WTC11 (cell line): Measurements from ENCODE around the gene PTCSC3. TPM values are rescaled to one million over a fixed set of nuclear protein-coding genes. Genes with fewer than 3 reads are reported as not detected.

Experiments
- ATAC-seq: fragments of 200-7000 bp; cut with Tn5 transposase; 2 replicates; pipeline ENCODE4 v1.10.0; 2021; ENCODE audit warnings: mild to moderate bottlenecking, moderate library complexity
- CTCF ChIA-PET: fragments of 300-600 bp; sonication (Branson Sonifier 250); formaldehyde crosslinking; loops from one replicate; lab custom pipeline; 2021; ENCODE audit warnings: antibody characterized with exemption; lab: Charles Lee
- POLR2A ChIA-PET: fragments of 350-600 bp; sonication (Branson Sonifier 250); formaldehyde crosslinking; loops from one replicate; lab custom pipeline; 2021; ENCODE audit warnings: antibody characterized with exemption; lab: Charles Lee
- DNase-seq: peaks from one replicate; pipeline ENCODE4 v3.0.0; 2021; ENCODE audit warnings: low spot score
- H3K27ac Mint-ChIP-seq: 2 replicates; pipeline ENCODE4 v1.8.0; 2021; ENCODE audit warnings: mixed read lengths
- H3K27me3 Mint-ChIP-seq: 2 replicates; pipeline ENCODE4 v1.8.0; 2021; ENCODE audit warnings: low read depth, mild to moderate bottlenecking, moderate library complexity, mixed read lengths
- H3K36me3 Mint-ChIP-seq: 2 replicates; pipeline ENCODE4 v1.8.0; 2021; ENCODE audit warnings: mixed read lengths
- H3K4me1 Mint-ChIP-seq: 2 replicates; pipeline ENCODE4 v1.8.0; 2022; ENCODE audit warnings: mixed read lengths
- H3K4me3 Mint-ChIP-seq: 2 replicates; pipeline ENCODE4 v1.8.0; 2021; ENCODE audit warnings: mild to moderate bottlenecking, moderate library complexity, mixed read lengths
- H3K9me3 Mint-ChIP-seq: 2 replicates; pipeline ENCODE4 v1.8.0; 2021; ENCODE audit warnings: mixed read lengths
- CBFB ChIP-seq: sonication (generic); formaldehyde crosslinking; IDR thresholded peaks from 2 replicates; pipeline ENCODE4 v1.8.1; 2022; ENCODE audit warnings: mild to moderate bottlenecking, low read depth, missing genetic modification reagents
- CDX4 ChIP-seq: fragments of 250-450 bp; sonication (Bioruptor Pico); IDR thresholded peaks from 2 replicates; pipeline ENCODE4 v1.9.0; 2021; ENCODE audit warnings: moderate library complexity, mild to moderate bottlenecking, inconsistent platforms, borderline replicate concordance
- E2F1 ChIP-seq: sonication (generic); formaldehyde crosslinking; IDR thresholded peaks from 2 replicates; pipeline ENCODE4 v1.8.0; 2022; ENCODE audit warnings: mild to moderate bottlenecking, missing genetic modification reagents
- ELF4 ChIP-seq: sonication (generic); formaldehyde crosslinking; IDR thresholded peaks from 2 replicates; pipeline ENCODE4 v1.8.1; 2022; ENCODE audit warnings: low read depth, mild to moderate bottlenecking, moderate library complexity, missing genetic modification reagents
- EMX1 ChIP-seq: fragments of 250-450 bp; sonication (Bioruptor Pico); IDR thresholded peaks from 2 replicates; pipeline ENCODE4 v1.8.0; 2021; ENCODE audit warnings: mild to moderate bottlenecking
- ESRRA ChIP-seq: sonication (generic); formaldehyde crosslinking; IDR thresholded peaks from 2 replicates; pipeline ENCODE4 v1.8.1; 2022; ENCODE audit warnings: mild to moderate bottlenecking, missing genetic modification reagents, borderline replicate concordance
- ETV6 ChIP-seq: sonication (generic); formaldehyde crosslinking; IDR thresholded peaks from 2 replicates; pipeline ENCODE4 v1.8.1; 2022; ENCODE audit warnings: mild to moderate bottlenecking, missing genetic modification reagents
- FOXK1 ChIP-seq: sonication (generic); formaldehyde crosslinking; IDR thresholded peaks from 2 replicates; pipeline ENCODE4 v1.8.0; 2022; ENCODE audit warnings: mild to moderate bottlenecking, moderate library complexity, missing genetic modification reagents
- HMGA2 ChIP-seq: fragments of 250-450 bp; sonication (Bioruptor Pico); IDR thresholded peaks from 2 replicates; pipeline ENCODE4 v1.4.0; 2021; ENCODE audit warnings: mild to moderate bottlenecking, moderate library complexity
- NFYB ChIP-seq: sonication (generic); formaldehyde crosslinking; conservative IDR thresholded peaks from 2 replicates; pipeline ENCODE4 v1.8.0; 2022; ENCODE audit warnings: low read depth, missing genetic modification reagents
- OVOL2 ChIP-seq: fragments of 250-450 bp; sonication (Bioruptor Pico); IDR thresholded peaks from 2 replicates; pipeline ENCODE4 v1.9.0; 2021; ENCODE audit warnings: mild to moderate bottlenecking, borderline replicate concordance
- RELA ChIP-seq: sonication (generic); formaldehyde crosslinking; IDR thresholded peaks from 2 replicates; pipeline ENCODE4 v1.8.1; 2022; ENCODE audit warnings: missing genetic modification reagents, mild to moderate bottlenecking, borderline replicate concordance
- RORB ChIP-seq: fragments of 250-450 bp; sonication (Bioruptor Pico); IDR thresholded peaks from 2 replicates; pipeline ENCODE4 v1.9.0; 2021; ENCODE audit warnings: mild to moderate bottlenecking
- STAT6 ChIP-seq: sonication (generic); formaldehyde crosslinking; conservative IDR thresholded peaks from 2 replicates; pipeline ENCODE4 v1.8.1; 2023; ENCODE audit warnings: mild to moderate bottlenecking, low read depth, missing genetic modification reagents, moderate library complexity
- TEAD4 ChIP-seq: sonication (generic); formaldehyde crosslinking; IDR thresholded peaks from 2 replicates; pipeline ENCODE4 v1.8.0; 2022; ENCODE audit warnings: mild to moderate bottlenecking, missing genetic modification reagents
- USF2 ChIP-seq: sonication (generic); formaldehyde crosslinking; IDR thresholded peaks from 2 replicates; pipeline ENCODE4 v1.8.1; 2023; ENCODE audit warnings: mild to moderate bottlenecking, missing genetic modification reagents, moderate library complexity
- ZBTB43 ChIP-seq: sonication (generic); formaldehyde crosslinking; IDR thresholded peaks from 2 replicates; pipeline ENCODE4 v1.8.1; 2023; ENCODE audit warnings: mild to moderate bottlenecking, missing genetic modification reagents
- ZNF219 ChIP-seq: sonication (generic); formaldehyde crosslinking; IDR thresholded peaks from 2 replicates; pipeline ENCODE4 v1.8.0; 2023; ENCODE audit warnings: missing genetic modification reagents, mild to moderate bottlenecking, borderline replicate concordance
- ZNF232 ChIP-seq: sonication (generic); formaldehyde crosslinking; IDR thresholded peaks from 2 replicates; pipeline ENCODE4 v1.8.0; 2022; ENCODE audit warnings: mild to moderate bottlenecking, missing genetic modification reagents
- ZNF263 ChIP-seq: sonication (generic); formaldehyde crosslinking; IDR thresholded peaks from 2 replicates; pipeline ENCODE4 v1.8.1; 2022; ENCODE audit warnings: low read depth, mild to moderate bottlenecking, moderate library complexity, missing genetic modification reagents
- ZNF425 ChIP-seq: fragments of 250-450 bp; sonication (Bioruptor Pico); conservative IDR thresholded peaks from 2 replicates; pipeline ENCODE4 v1.9.0; 2021; ENCODE audit warnings: mild to moderate bottlenecking
- ZSCAN18 ChIP-seq: fragments of 250-450 bp; sonication (Bioruptor Pico); IDR thresholded peaks from 2 replicates; pipeline ENCODE4 v2.1.2; 2022; ENCODE audit warnings: mild to moderate bottlenecking, moderate library complexity
- total RNA-seq: library from RNA; stranded (reverse); gene quantifications from 3 replicates; pipeline ENCODE4 v1.2.3, GENCODE V29; 2021

Gene PTCSC3
- total RNA-seq, 1 experiment from 2014 or later = not detected

- TF ChIP-seq USF2 (CRISPR knock-in tag) (no peak), ETV6 (CRISPR knock-in tag) (no peak), OVOL2 (CRISPR knock-in tag) (no peak)
Measured at GRCh38 chr14:36134038-36134437, 42.5 kb downstream of the PTCSC3 start (continued).

GRCh38 chr14:36132826-36133225 lies 43.7 kb downstream of the PTCSC3 start:
- CTCF ChIA-PET = no interaction called here
- Mint-ChIP-seq H3K9me3 (0 out of 2 replicates have a peak, but pooled peaks cover 3% of the 10 kb centered on the region), H3K27ac (no peak overlapping the region), H3K4me1 (peaks cover 13% of the 10 kb centered on the region), H3K27me3 (no peaks in the 10 kb centered on the region), H3K4me3 (no peak overlapping the region), H3K36me3 (no peaks in the 10 kb centered on the region)
- TF ChIP-seq RORB (CRISPR knock-in tag) = no peak
- no peak for TF ChIP-seq ZNF219 (CRISPR knock-in tag)
- TF ChIP-seq TEAD4 = no peak
- ATAC-seq (no peak), DNase-seq (no peak)
- POLR2A ChIA-PET = no interaction called here

GRCh38 chr14:36130186-36130585 lies 46.3 kb downstream of the PTCSC3 start:
- H3K36me3 Mint-ChIP-seq = peaks cover under 1% of the 10 kb centered on the region; the same call in 1 of the 2 replicates
- H3K27me3 Mint-ChIP-seq = no peaks in the 10 kb centered on the region; the same call in 1 of the 2 replicates
- peaks cover 13% of the 10 kb centered on the region for H3K9me3 Mint-ChIP-seq
- no peak overlapping the region for H3K27ac Mint-ChIP-seq
- ATAC-seq (no peak), DNase-seq (no peak)
- ChIA-PET CTCF (interaction anchor here (0.7 kb wide), 1 partner anchor 424 kb away, joined by 3 read pairs; no protein-coding TSS in a partner anchor), POLR2A (no interaction called here)
- H3K4me3 Mint-ChIP-seq = no peak overlapping the region
- TF ChIP-seq ZNF263 (CRISPR knock-in tag) = no peak
- TF ChIP-seq ZSCAN18 (CRISPR knock-in tag) = no peak
- no peak for TF ChIP-seq ZNF232 (CRISPR knock-in tag)
- TF ChIP-seq ZBTB43 (CRISPR knock-in tag) = no peak
- TF ChIP-seq STAT6 = no peak
- no peak for TF ChIP-seq RELA
- no peak for TF ChIP-seq ELF4 (CRISPR knock-in tag)
- no peak for TF ChIP-seq EMX1 (CRISPR knock-in tag)
- TF ChIP-seq HMGA2 (CRISPR knock-in tag) = no peak
- TF ChIP-seq NFYB (CRISPR knock-in tag) = no peak
- no peak for TF ChIP-seq ESRRA (CRISPR knock-in tag)
- TF ChIP-seq E2F1 (CRISPR knock-in tag) = no peak
- TF ChIP-seq CDX4 (CRISPR knock-in tag) = no peak
- TF ChIP-seq ZNF425 = no peak
- TF ChIP-seq CBFB (CRISPR knock-in tag) = no peak
- TF ChIP-seq FOXK1 (CRISPR knock-in tag) = no peak
- peaks cover 13% of the 10 kb centered on the region for H3K4me1 Mint-ChIP-seq
